ENCODE data around the gene FGFRL1. TPM values are rescaled to one million over a fixed set of nuclear protein-coding genes. Genes with fewer than 3 reads are reported as not detected.

Gene FGFRL1
- total and polyA plus RNA-seq, 2 of the 13 experiments (the other 11 are each of a cell fraction or from before 2014, with no cell fraction given) = 19.1 to 30.6 TPM

- TF ChIP-seq ZFAT (CRISPR knock-in tag; conservative IDR thresholded peaks at IDR 0.05) (no peak), ZFX (CRISPR knock-in tag; IDR thresholded peaks at IDR 0.05; ENCODE audit: low read depth) (peak; percentile 39; the same call in 1 of the 2 replicates), MTA3 (CRISPR knock-in tag; IDR thresholded peaks at IDR 0.05) (no peak), ZSCAN29 (CRISPR knock-in tag; conservative IDR thresholded peaks at IDR 0.05) (no peak), ASH2L (IDR thresholded peaks at IDR 0.05; ENCODE audit: insufficient read length, low read depth, low read length) (no peak), GATA4 (IDR thresholded peaks at IDR 0.05; ENCODE audit: borderline replicate concordance, low read depth) (no peak; the same call in 1 of the 2 replicates), KAT2B (IDR thresholded peaks at IDR 0.05; ENCODE audit: borderline replicate concordance, low read depth, low read length) (no peak), LRRFIP1 (CRISPR knock-in tag; conservative IDR thresholded peaks at IDR 0.05) (no peak), ZNF10 (CRISPR knock-in tag; IDR thresholded peaks at IDR 0.05; ENCODE audit: borderline replicate concordance, low read depth) (no peak), NFE2L1 (CRISPR knock-in tag; IDR thresholded peaks at IDR 0.05; ENCODE audit: borderline replicate concordance) (no peak), TIGD3 (CRISPR knock-in tag; IDR thresholded peaks at IDR 0.05; ENCODE audit: borderline replicate concordance) (no peak), ZGPAT (CRISPR knock-in tag; IDR thresholded peaks at IDR 0.05) (peak; percentile 44; the same call in 1 of the 2 replicates), ZSCAN25 (CRISPR knock-in tag; IDR thresholded peaks at IDR 0.05) (peak; percentile 95), SKIL (CRISPR knock-in tag; IDR thresholded peaks at IDR 0.05; ENCODE audit: borderline replicate concordance) (no peak), ZBTB2 (CRISPR knock-in tag; IDR thresholded peaks at IDR 0.05; ENCODE audit: low read depth) (no peak), ZNF333 (CRISPR knock-in tag; IDR thresholded peaks at IDR 0.05; ENCODE audit: borderline replicate concordance) (no peak), AGO1 (IDR thresholded peaks at IDR 0.05; ENCODE audit: low read depth, low read length, poor library complexity, severe bottlenecking) (peak; percentile 99), AGO2 (optimal IDR thresholded peaks at IDR 0.05; ENCODE audit: low read depth, low read length) (peak; percentile 90)
Measured at GRCh38 chr4:985123-985830, 26.1 kb upstream of the FGFRL1 start (continued).

Measured in HepG2 (cell line).